HG03064 (cell line): ENCODE data around the gene MICAL2.

Experiments
- ATAC-seq: cut with Tn5 transposase; IDR thresholded peaks from one replicate; pipeline ENCODE4 v1.9.1; 2021; ENCODE audit warnings: low read depth; ENCODE audit not compliant: unreplicated experiment

MICAL2 gene

GRCh38 chr11:12092714-12093113 is 17.7 kb upstream of the MICAL2 start:
- ATAC-seq: no peak

GRCh38 chr11:12094872-12095800 is 15.3 kb upstream of the MICAL2 start:
- ATAC-seq: no peak

GRCh38 chr11:12097219-12097618 is 13.2 kb upstream of the MICAL2 start:
- ATAC-seq: no peak

- ATAC-seq: no peak
Observed at GRCh38 chr11:12098601-12099000, 11.8 kb upstream of the MICAL2 start.

GRCh38 chr11:12099132-12099873 is 11.1 kb upstream of the MICAL2 start:
- ATAC-seq: no peak

- ATAC-seq: no peak
Observed at GRCh38 chr11:12100429-12100828, 10.0 kb upstream of the MICAL2 start.

GRCh38 chr11:12100841-12101242 is 9.5 kb upstream of the MICAL2 start:
- no peak for ATAC-seq

- ATAC-seq: no peak
Observed at GRCh38 chr11:12101318-12101717, 9.1 kb upstream of the MICAL2 start.

GRCh38 chr11:12102588-12103410 is 7.6 kb upstream of the MICAL2 start:
- ATAC-seq: no peak

GRCh38 chr11:12103411-12104225 is 6.8 kb upstream of the MICAL2 start:
- no peak for ATAC-seq

- ATAC-seq: no peak
Observed at GRCh38 chr11:12105471-12105870, 4.9 kb upstream of the MICAL2 start.

- ATAC-seq: no peak
Observed at GRCh38 chr11:12106101-12106500, 4.3 kb upstream of the MICAL2 start.

GRCh38 chr11:12106501-12106900 is 3.9 kb upstream of the MICAL2 start:
- ATAC-seq: no peak

- no peak for ATAC-seq
Observed at GRCh38 chr11:12108875-12109453, 1.4 kb upstream of the MICAL2 start.

- ATAC-seq: no peak
Observed at GRCh38 chr11:12109591-12110196, 696 bp upstream of the MICAL2 start.

GRCh38 chr11:12110714-12111548 is 541 bp downstream of the MICAL2 start:
- peak; percentile 26 for ATAC-seq

- ATAC-seq: no peak
Observed at GRCh38 chr11:12111549-12112520, 1.4 kb downstream of the MICAL2 start.
